MCF 10A (cell line): ENCODE results near the gene KCNK5. TPM values are rescaled to one million over a fixed set of nuclear protein-coding genes. Genes with fewer than 3 reads are reported as not detected.

Experiments
- BruUV-seq: library from RNA; stranded (reverse); fragments of 400-500 nt; replicated peaks from 2 replicates; lab custom pipeline; 2021; lab: Mats Ljungman, UMichigan
- CTCF ChIA-PET: fragments of 300-600 bp; sonication (Branson Sonifier 250); formaldehyde crosslinking; extraction: SDS; loops from one replicate; lab custom pipeline; 2021; ENCODE audit warnings: antibody characterized with exemption, inconsistent platforms; lab: Yijun Ruan, JAX
- POLR2A ChIA-PET: fragments of 300-600, 350-650 bp; sonication (Branson Sonifier 250); formaldehyde crosslinking; extraction: SDS; loops from one replicate; lab custom pipeline; 2020; ENCODE audit warnings: antibody characterized with exemption, inconsistent platforms; lab: Yijun Ruan, JAX
- DNase-seq: peaks from one replicate; pipeline ENCODE4 v3.0.0-alpha.2; 2018; ENCODE audit not compliant: unreplicated experiment
- H3K27ac Mint-ChIP-seq: one replicate; pipeline ENCODE4 v1.8.0; 2022; ENCODE audit warnings: mild to moderate bottlenecking, low read depth, mixed read lengths; ENCODE audit not compliant: unreplicated experiment
- H3K27me3 Mint-ChIP-seq: one replicate; pipeline ENCODE4 v1.8.0; 2022; ENCODE audit warnings: mixed read lengths; ENCODE audit not compliant: insufficient read depth, unreplicated experiment
- H3K36me3 Mint-ChIP-seq: one replicate; pipeline ENCODE4 v1.8.0; 2022; ENCODE audit warnings: mild to moderate bottlenecking, moderate library complexity, mixed read lengths; ENCODE audit not compliant: insufficient read depth, unreplicated experiment
- H3K4me1 Mint-ChIP-seq: one replicate; pipeline ENCODE4 v1.8.0; 2022; ENCODE audit warnings: mixed read lengths; ENCODE audit not compliant: insufficient read depth, unreplicated experiment
- H3K4me3 Mint-ChIP-seq: one replicate; pipeline ENCODE4 v1.8.0; 2022; ENCODE audit warnings: mild to moderate bottlenecking, moderate library complexity, mixed read lengths; ENCODE audit not compliant: unreplicated experiment
- H3K9me3 Mint-ChIP-seq: one replicate; pipeline ENCODE4 v1.8.0; 2022; ENCODE audit warnings: mixed read lengths; ENCODE audit not compliant: unreplicated experiment
- intact Hi-C: fragments of 100-400 bp; cut with micrococcal nuclease; formaldehyde crosslinking; loops from 2 replicates; pipeline ENCODE4 v1.14.1; 2022
- total RNA-seq: library from RNA; stranded (reverse); gene quantifications from 2 replicates; pipeline ENCODE4 v1.2.3, GENCODE V29; 2022
- TF ChIP-seq, protein P1 (sequence below): fragments of 200-600 bp; IDR thresholded peaks from one replicate; pipeline ENCODE4 v1.8.0; 2022; ENCODE audit warnings: antibody characterized with exemption, mild to moderate bottlenecking; ENCODE audit not compliant: unreplicated experiment

Gene KCNK5
- total RNA-seq, 1 experiment from 2014 or later = 2.6 TPM

DNA sequence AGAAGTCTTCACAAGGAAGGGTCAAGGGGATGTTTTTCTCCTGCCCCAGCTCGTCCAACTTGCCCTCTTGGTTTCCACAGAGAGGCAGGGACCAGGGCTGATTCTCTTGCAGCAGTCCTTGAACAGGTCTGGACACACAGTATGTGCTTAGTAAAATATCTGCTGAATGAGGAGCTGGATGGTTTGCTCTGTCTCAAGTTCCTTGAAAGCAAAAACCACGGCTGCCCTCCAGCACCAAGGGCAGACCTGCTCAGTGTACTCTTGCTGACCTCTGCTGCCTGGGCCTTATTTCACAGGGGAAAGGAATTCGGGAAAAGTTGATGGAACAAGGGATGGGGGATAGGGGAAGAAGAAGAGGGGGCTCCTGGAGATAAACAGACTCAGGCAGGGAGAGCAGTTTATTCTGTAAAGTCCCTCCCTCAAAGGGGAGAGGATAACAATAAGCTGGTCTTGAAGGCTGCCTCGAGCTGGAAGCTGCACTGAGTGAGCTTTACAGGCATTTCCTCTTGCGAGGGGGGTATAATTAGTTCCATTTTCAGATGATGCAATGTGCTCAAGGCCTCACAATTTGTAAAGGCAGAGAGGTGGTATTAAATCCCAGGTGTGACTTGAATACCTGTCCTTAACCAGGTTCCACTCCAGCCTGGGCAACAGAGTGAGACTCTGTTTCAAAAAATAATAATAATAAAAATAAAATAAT, 10.3 kb downstream of the KCNK5 start:
- ChIA-PET CTCF (interaction anchor here (0.5 to 6.7 kb wide), 13 partner anchors 11 to 346 kb away, joined by 3 to 50 read pairs (median 3); no protein-coding TSS in a partner anchor), POLR2A (interaction anchor here (1.1 to 1.3 kb wide), 3 partner anchors 9 to 53 kb away, joined by 3 to 4 read pairs (median 3); no protein-coding TSS in a partner anchor)
- Mint-ChIP-seq H3K36me3 (peaks cover under 1% of the 10 kb centered on the region), H3K9me3 (no peaks in the 10 kb centered on the region), H3K4me3 (no peak overlapping the region), H3K27me3 (no peaks in the 10 kb centered on the region), H3K27ac (no peak overlapping the region), H3K4me1 (peaks cover 16% of the 10 kb centered on the region)
- peak; percentile 22 for DNase-seq
- intact Hi-C loops = loop anchor here (5.0 kb wide), 1 partner anchor 52 kb away; no protein-coding TSS in a partner anchor
- TF ChIP-seq, protein P1, sequence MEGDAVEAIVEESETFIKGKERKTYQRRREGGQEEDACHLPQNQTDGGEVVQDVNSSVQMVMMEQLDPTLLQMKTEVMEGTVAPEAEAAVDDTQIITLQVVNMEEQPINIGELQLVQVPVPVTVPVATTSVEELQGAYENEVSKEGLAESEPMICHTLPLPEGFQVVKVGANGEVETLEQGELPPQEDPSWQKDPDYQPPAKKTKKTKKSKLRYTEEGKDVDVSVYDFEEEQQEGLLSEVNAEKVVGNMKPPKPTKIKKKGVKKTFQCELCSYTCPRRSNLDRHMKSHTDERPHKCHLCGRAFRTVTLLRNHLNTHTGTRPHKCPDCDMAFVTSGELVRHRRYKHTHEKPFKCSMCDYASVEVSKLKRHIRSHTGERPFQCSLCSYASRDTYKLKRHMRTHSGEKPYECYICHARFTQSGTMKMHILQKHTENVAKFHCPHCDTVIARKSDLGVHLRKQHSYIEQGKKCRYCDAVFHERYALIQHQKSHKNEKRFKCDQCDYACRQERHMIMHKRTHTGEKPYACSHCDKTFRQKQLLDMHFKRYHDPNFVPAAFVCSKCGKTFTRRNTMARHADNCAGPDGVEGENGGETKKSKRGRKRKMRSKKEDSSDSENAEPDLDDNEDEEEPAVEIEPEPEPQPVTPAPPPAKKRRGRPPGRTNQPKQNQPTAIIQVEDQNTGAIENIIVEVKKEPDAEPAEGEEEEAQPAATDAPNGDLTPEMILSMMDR = no peak
- BruUV-seq = no TSS peak

DNA sequence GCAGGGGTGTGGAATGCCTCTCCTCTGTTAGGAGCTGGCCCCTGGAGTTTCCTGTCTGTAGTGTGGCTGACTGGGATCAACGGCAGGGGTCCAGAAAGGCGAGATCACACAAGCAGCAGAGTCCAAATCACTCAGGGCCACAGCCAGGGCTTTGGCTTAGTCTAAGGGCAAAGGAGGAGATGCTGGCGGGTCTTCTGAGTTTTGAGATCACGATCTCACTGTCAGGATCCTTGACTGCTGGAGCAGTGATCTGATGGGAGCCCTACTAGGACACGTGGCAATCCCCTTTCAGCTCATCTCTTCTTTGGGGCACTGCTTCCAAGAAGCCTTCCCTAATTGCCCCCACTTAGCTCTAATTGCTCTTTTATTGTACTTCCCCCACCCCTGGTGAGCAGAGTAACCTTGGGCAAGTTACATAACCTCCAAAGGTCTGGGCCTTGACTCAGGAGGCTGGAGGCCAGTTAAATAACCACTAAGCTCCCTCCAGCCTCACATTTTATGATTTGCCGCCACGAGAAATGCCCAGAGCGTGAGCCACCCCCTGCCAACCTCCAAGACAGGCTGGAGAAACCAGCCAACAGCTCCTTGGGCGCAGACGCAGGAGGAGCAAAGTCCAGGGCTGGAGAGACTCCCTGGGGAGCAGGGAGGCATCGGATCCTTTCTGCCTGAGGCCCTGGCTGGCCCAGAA, 12.0 kb downstream of the KCNK5 start:
- peaks cover 21% of the 10 kb centered on the region for H3K4me1 Mint-ChIP-seq
- no peaks in the 10 kb centered on the region for H3K9me3 Mint-ChIP-seq
- BruUV-seq = no TSS peak
- H3K4me3 Mint-ChIP-seq = no peak overlapping the region
- TF ChIP-seq, protein P1 = no peak
- intact Hi-C loops = loop anchor here (5.0 kb wide), 1 partner anchor 50 kb away; no protein-coding TSS in a partner anchor
- ChIA-PET POLR2A (interaction anchor here (0.7 to 1.3 kb wide), 2 partner anchors 16 to 34 kb away, joined by 3 read pairs; no protein-coding TSS in a partner anchor), CTCF (interaction anchor here (0.6 to 6.7 kb wide), 8 partner anchors 10 to 565 kb away, joined by 3 to 50 read pairs (median 6); partner anchors contain the start of gene KCNK5)
- H3K27ac Mint-ChIP-seq = no peak overlapping the region
- DNase-seq = peak; percentile 56
- H3K27me3 Mint-ChIP-seq = no peaks in the 10 kb centered on the region
- peaks cover 6% of the 10 kb centered on the region for H3K36me3 Mint-ChIP-seq

DNA sequence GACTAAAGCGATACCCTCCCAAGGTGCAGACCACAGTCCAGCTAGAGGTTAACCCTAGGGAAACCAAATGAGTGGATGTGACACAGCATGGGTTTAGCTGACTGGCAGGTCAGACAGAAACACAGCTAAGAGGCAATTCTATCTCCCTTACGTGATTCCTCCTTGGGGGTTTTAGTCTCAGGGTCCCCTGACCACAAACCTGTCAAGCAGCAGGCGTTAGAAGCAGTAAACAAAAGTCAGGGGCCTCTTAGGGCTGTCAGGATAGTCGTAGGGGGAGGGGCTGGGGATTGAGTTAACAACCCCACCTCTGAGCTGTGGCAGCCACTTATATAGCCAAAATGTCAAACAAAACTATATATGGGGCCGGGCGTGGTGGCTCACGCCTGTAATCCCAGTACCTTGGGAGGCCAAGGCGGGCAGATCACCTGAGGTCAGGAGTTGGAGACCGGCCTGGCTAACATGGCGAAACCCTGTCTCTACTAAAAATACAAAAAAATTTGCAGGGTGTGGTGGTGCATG, 13.6 kb downstream of the KCNK5 start:
- no TSS peak for BruUV-seq
- ChIA-PET CTCF (interaction anchor here (0.6 to 6.7 kb wide), 8 partner anchors 9 to 101 kb away, joined by 3 to 50 read pairs (median 4); partner anchors contain the start of gene KCNK5), POLR2A (interaction anchor here (0.5 to 2.2 kb wide), 3 partner anchors 12 to 24 kb away, joined by 3 to 8 read pairs (median 4); partner anchors contain the start of gene KCNK5)
- Mint-ChIP-seq H3K9me3 (no peaks in the 10 kb centered on the region), H3K4me1 (peaks cover 21% of the 10 kb centered on the region), H3K27me3 (no peaks in the 10 kb centered on the region), H3K36me3 (peaks cover 6% of the 10 kb centered on the region), H3K4me3 (no peak overlapping the region), H3K27ac (no peak overlapping the region)
- no peak for DNase-seq
- intact Hi-C loops = loop anchor here (5.0 kb wide), 1 partner anchor 48 kb away; no protein-coding TSS in a partner anchor
- TF ChIP-seq, protein P1 = no peak
